Trophoblast cell (in vitro differentiated cells and primary cell): ENCODE measurements around the gene C3orf18.

Experiments used
- DNase-seq, 2 donors: peaks; one replicate each; pipeline ENCODE4 v3.0.0-alpha.2; 2016
- H2AFZ ChIP-seq: 2 replicates; pipeline ENCODE4 v1.6.1; 2013; ENCODE audit warnings: low read length, moderate library complexity, mild to moderate bottlenecking; ENCODE audit not compliant: insufficient read depth, poor library complexity
- H2AK5ac ChIP-seq: 2 replicates; pipeline ENCODE4 v1.6.1; 2013; ENCODE audit warnings: mild to moderate bottlenecking, low read length
- H2BK120ac ChIP-seq: 2 replicates; pipeline ENCODE4 v1.6.1; 2013; ENCODE audit warnings: low read length, mild to moderate bottlenecking, moderate library complexity; ENCODE audit not compliant: insufficient read depth, poor library complexity
- H2BK12ac ChIP-seq: 2 replicates; pipeline ENCODE4 v1.6.1; 2013; ENCODE audit warnings: mild to moderate bottlenecking, low read length, moderate library complexity
- H2BK5ac ChIP-seq: 2 replicates; pipeline ENCODE4 v1.6.1; 2013; ENCODE audit warnings: low read length, low read depth, moderate library complexity, mild to moderate bottlenecking; ENCODE audit not compliant: poor library complexity
- H3K14ac ChIP-seq: 2 replicates; pipeline ENCODE4 v1.6.1; 2013; ENCODE audit warnings: mild to moderate bottlenecking, low read length
- H3K18ac ChIP-seq: 2 replicates; pipeline ENCODE4 v1.6.1; 2013; ENCODE audit warnings: mild to moderate bottlenecking, low read length
- H3K23ac ChIP-seq: 2 replicates; pipeline ENCODE4 v1.6.1; 2013; ENCODE audit warnings: low read length
- H3K27ac ChIP-seq: 2 replicates; pipeline ENCODE4 v1.5.1; 2013; ENCODE audit warnings: low read depth, mild to moderate bottlenecking, inconsistent platforms, low read length, moderate library complexity
- H3K27me3 ChIP-seq: 2 replicates; pipeline ENCODE4 v1.6.1; 2013; ENCODE audit warnings: inconsistent platforms, mild to moderate bottlenecking, low read length, moderate library complexity; ENCODE audit not compliant: insufficient read depth
- H3K36me3 ChIP-seq, 2 experiments: 1 replicate in 1 of 2; 2 replicates in 1 of 2; pipeline ENCODE4 v1.6.1; 2013; ENCODE audit warnings: low read length in 2 of 2, mild to moderate bottlenecking in 2 of 2, moderate library complexity in 1 of 2; ENCODE audit not compliant: insufficient read depth in 2 of 2, control insufficient read depth in 1 of 2
- H3K4ac ChIP-seq: 2 replicates; pipeline ENCODE4 v1.6.1; 2013; ENCODE audit warnings: low read depth, mild to moderate bottlenecking, low read length, moderate library complexity
- H3K4me1 ChIP-seq, 2 experiments: 1 replicate in 1 of 2; 2 replicates in 1 of 2; pipeline ENCODE4 v1.6.1; 2013; ENCODE audit warnings: low read length in 2 of 2, mild to moderate bottlenecking in 2 of 2, moderate library complexity in 1 of 2; ENCODE audit not compliant: insufficient read depth in 2 of 2, control insufficient read depth in 1 of 2
- H3K4me2 ChIP-seq: 2 replicates; pipeline ENCODE4 v1.6.1; 2013; ENCODE audit warnings: inconsistent platforms, mild to moderate bottlenecking, low read length, moderate library complexity
- H3K4me3 ChIP-seq: 2 replicates; pipeline ENCODE4 v1.5.1; 2013; ENCODE audit warnings: mild to moderate bottlenecking, low read depth, low read length, inconsistent platforms
- H3K79me1 ChIP-seq: one replicate; pipeline ENCODE4 v1.6.1; 2013; ENCODE audit warnings: low read length
- H3K79me2 ChIP-seq: 2 replicates; pipeline ENCODE4 v1.6.1; 2013; ENCODE audit warnings: low read length, mild to moderate bottlenecking; ENCODE audit not compliant: control insufficient read depth, insufficient read depth, poor library complexity
- H3K9ac ChIP-seq: 2 replicates; pipeline ENCODE4 v1.6.1; 2013; ENCODE audit warnings: mild to moderate bottlenecking, low read length
- H3K9me3 ChIP-seq: 2 replicates; pipeline ENCODE4 v1.6.1; 2013; ENCODE audit warnings: low read depth, mild to moderate bottlenecking, control low read depth, inconsistent platforms, low read length; ENCODE audit not compliant: insufficient read depth
- H4K12ac ChIP-seq: 2 replicates; pipeline ENCODE4 v1.6.1; 2013; ENCODE audit warnings: low read depth, mild to moderate bottlenecking, low read length, moderate library complexity
- H4K8ac ChIP-seq: 2 replicates; pipeline ENCODE4 v1.6.1; 2013; ENCODE audit warnings: low read depth, mild to moderate bottlenecking, low read length, moderate library complexity
- H4K91ac ChIP-seq: one replicate; pipeline ENCODE4 v1.6.1; 2013; ENCODE audit warnings: low read depth, mild to moderate bottlenecking, low read length, moderate library complexity
- WGBS: extraction: QIAGEN DNeasy Blood & Tissue Kit; methylation state at CpG from one replicate; pipeline ENCODE4 v1.1.7; 2013; ENCODE audit warnings: missing lambda C conversion rate; ENCODE audit not compliant: insufficient read length, insufficient coverage; ENCODE audit errors: extremely low coverage; 5-methylcytosine and 5-hydroxymethylcytosine counted together

The C3orf18 gene

GRCh38 chr3:50583897-50584296 lies 16.4 kb upstream of the C3orf18 start:
- H3K4ac ChIP-seq = no peak overlapping the region
- H3K79me2 ChIP-seq = peaks cover 3% of the 10 kb centered on the region
- H2BK120ac ChIP-seq = peak overlapping the region; percentile 43
- no peak overlapping the region for H3K9ac ChIP-seq
- H3K18ac ChIP-seq = peak overlapping the region; percentile 7
- H4K91ac ChIP-seq = peak overlapping the region; percentile 56
- no peaks in the 10 kb centered on the region for H3K9me3 ChIP-seq
- peaks cover 2 to 20% of the 10 kb centered on the region in 2 experiments for H3K36me3 ChIP-seq
- H2BK5ac ChIP-seq = no peak overlapping the region
- peak overlapping the region; percentile 59 for H4K8ac ChIP-seq
- H3K27ac ChIP-seq = no peak overlapping the region
- no peak overlapping the region for H3K14ac ChIP-seq
- peak overlapping the region; percentile 6 for H2BK12ac ChIP-seq
- H3K23ac ChIP-seq = no peak overlapping the region
- H4K12ac ChIP-seq = no peak overlapping the region
- H3K79me1 ChIP-seq = peaks cover 10% of the 10 kb centered on the region
- no CpG with 5 or more reads among the region's 6 CpGs for WGBS
- DNase-seq = no peak
- H3K4me1 ChIP-seq = peaks cover 10 to 11% of the 10 kb centered on the region in 2 experiments
- H2AFZ ChIP-seq = no peak overlapping the region
- H3K4me3 ChIP-seq = no peak overlapping the region
- H3K27me3 ChIP-seq = no peaks in the 10 kb centered on the region
- H3K4me2 ChIP-seq = no peak overlapping the region
- peak overlapping the region; percentile 76 for H2AK5ac ChIP-seq

GRCh38 chr3:50582083-50582482 lies 14.5 kb upstream of the C3orf18 start:
- Histone ChIP-seq H2BK12ac (no peak overlapping the region), H3K23ac (no peak overlapping the region), H3K9ac (no peak overlapping the region), H2AFZ (no peak overlapping the region), H2AK5ac (no peak overlapping the region), H2BK5ac (no peak overlapping the region), H3K4me3 (no peak overlapping the region), H3K36me3 (peaks cover 12 to 34% of the 10 kb centered on the region in 2 experiments), H3K27me3 (no peaks in the 10 kb centered on the region), H3K4me1 (peaks cover 10 to 11% of the 10 kb centered on the region in 2 experiments), H2BK120ac (no peak overlapping the region), H3K9me3 (no peaks in the 10 kb centered on the region), H3K79me1 (peaks cover 10% of the 10 kb centered on the region), H4K12ac (no peak overlapping the region), H3K4me2 (no peak overlapping the region), H3K14ac (no peak overlapping the region), H3K79me2 (peaks cover 3% of the 10 kb centered on the region), H3K18ac (no peak overlapping the region), H4K91ac (no peak overlapping the region), H3K4ac (no peak overlapping the region), H3K27ac (no peak overlapping the region), H4K8ac (no peak overlapping the region)
- no CpG with 5 or more reads among the region's 9 CpGs for WGBS
- DNase-seq = no peak

GRCh38 chr3:50581459-50581842 lies 13.9 kb upstream of the C3orf18 start:
- Histone ChIP-seq H3K14ac (no peak overlapping the region), H3K4me1 (peaks cover 10 to 11% of the 10 kb centered on the region in 2 experiments), H2BK12ac (no peak overlapping the region), H2BK5ac (no peak overlapping the region), H2AFZ (no peak overlapping the region), H3K36me3 (peaks cover 16 to 37% of the 10 kb centered on the region in 2 experiments), H3K9me3 (no peaks in the 10 kb centered on the region), H4K12ac (no peak overlapping the region), H4K8ac (no peak overlapping the region), H3K27ac (no peak overlapping the region), H2BK120ac (no peak overlapping the region), H3K27me3 (no peaks in the 10 kb centered on the region), H3K79me2 (peaks cover 3% of the 10 kb centered on the region), H3K23ac (no peak overlapping the region), H4K91ac (no peak overlapping the region), H3K18ac (no peak overlapping the region), H3K79me1 (peaks cover 10% of the 10 kb centered on the region), H3K4me3 (no peak overlapping the region), H2AK5ac (no peak overlapping the region), H3K4ac (no peak overlapping the region), H3K4me2 (no peak overlapping the region), H3K9ac (no peak overlapping the region)
- WGBS = no CpG with 5 or more reads among the region's 2 CpGs
- no peak for DNase-seq

- Histone ChIP-seq H2BK5ac (no peak overlapping the region), H3K36me3 (peaks cover 16 to 37% of the 10 kb centered on the region in 2 experiments), H3K18ac (no peak overlapping the region), H4K12ac (no peak overlapping the region), H3K4me1 (peaks cover 10 to 11% of the 10 kb centered on the region in 2 experiments), H3K79me2 (peaks cover 3% of the 10 kb centered on the region), H3K14ac (no peak overlapping the region), H3K4ac (no peak overlapping the region), H4K8ac (no peak overlapping the region), H4K91ac (no peak overlapping the region), H2AFZ (no peak overlapping the region), H3K27me3 (no peaks in the 10 kb centered on the region), H3K9me3 (no peaks in the 10 kb centered on the region), H2AK5ac (no peak overlapping the region), H2BK12ac (no peak overlapping the region), H3K79me1 (peaks cover 10% of the 10 kb centered on the region), H3K23ac (no peak overlapping the region), H3K4me2 (no peak overlapping the region), H3K4me3 (no peak overlapping the region), H3K9ac (no peak overlapping the region), H2BK120ac (no peak overlapping the region), H3K27ac (no peak overlapping the region)
- DNase-seq = no peak
- WGBS = no CpG with 5 or more reads among the region's 9 CpGs
Measured at GRCh38 chr3:50580683-50581458, 13.3 kb upstream of the C3orf18 start.
